ENCODE data around the gene TP53INP2.

The TP53INP2 gene

DNA sequence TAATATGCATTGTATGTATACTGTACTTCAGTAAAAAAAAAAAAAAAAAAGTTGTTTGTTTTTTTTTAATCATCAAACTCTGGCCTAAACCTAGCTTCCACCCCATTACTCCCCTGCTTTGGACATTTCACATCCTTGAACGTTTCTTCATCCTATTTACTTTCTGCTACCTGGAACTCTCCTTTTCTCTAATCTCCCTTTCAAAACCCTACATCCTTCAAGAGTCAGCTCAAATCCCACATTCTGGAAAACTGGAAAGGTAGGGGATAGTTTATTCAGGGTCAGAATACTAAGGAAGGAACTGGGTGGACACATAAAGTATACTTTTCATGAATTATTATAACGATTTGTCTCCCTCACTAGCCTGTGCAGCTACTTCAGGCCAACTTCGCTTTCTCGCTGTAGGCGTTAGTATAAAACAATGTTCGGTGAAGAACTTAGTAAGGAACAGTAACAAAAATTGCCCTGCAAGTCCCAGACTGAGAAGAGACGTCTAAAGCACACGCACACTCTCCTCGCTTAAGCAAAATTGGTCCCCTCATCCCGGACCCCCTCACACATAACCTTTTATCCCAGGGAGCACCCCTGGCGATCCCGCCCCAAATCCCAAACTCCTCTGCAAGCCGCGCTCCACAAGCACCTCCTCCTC lies 28.0 kb upstream of the TP53INP2 start:
- TF ChIP-seq, protein P1, sequence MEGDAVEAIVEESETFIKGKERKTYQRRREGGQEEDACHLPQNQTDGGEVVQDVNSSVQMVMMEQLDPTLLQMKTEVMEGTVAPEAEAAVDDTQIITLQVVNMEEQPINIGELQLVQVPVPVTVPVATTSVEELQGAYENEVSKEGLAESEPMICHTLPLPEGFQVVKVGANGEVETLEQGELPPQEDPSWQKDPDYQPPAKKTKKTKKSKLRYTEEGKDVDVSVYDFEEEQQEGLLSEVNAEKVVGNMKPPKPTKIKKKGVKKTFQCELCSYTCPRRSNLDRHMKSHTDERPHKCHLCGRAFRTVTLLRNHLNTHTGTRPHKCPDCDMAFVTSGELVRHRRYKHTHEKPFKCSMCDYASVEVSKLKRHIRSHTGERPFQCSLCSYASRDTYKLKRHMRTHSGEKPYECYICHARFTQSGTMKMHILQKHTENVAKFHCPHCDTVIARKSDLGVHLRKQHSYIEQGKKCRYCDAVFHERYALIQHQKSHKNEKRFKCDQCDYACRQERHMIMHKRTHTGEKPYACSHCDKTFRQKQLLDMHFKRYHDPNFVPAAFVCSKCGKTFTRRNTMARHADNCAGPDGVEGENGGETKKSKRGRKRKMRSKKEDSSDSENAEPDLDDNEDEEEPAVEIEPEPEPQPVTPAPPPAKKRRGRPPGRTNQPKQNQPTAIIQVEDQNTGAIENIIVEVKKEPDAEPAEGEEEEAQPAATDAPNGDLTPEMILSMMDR (IDR thresholded peaks at IDR 0.05; ENCODE audit: control insufficient read depth, extremely low read depth, insufficient read depth) = no peak
- H3K4me3 ChIP-seq (ENCODE audit: low read depth, low read length) = peak overlapping the region; percentile 80
- DNase-seq (ENCODE audit: low read depth) = no peak

DNA sequence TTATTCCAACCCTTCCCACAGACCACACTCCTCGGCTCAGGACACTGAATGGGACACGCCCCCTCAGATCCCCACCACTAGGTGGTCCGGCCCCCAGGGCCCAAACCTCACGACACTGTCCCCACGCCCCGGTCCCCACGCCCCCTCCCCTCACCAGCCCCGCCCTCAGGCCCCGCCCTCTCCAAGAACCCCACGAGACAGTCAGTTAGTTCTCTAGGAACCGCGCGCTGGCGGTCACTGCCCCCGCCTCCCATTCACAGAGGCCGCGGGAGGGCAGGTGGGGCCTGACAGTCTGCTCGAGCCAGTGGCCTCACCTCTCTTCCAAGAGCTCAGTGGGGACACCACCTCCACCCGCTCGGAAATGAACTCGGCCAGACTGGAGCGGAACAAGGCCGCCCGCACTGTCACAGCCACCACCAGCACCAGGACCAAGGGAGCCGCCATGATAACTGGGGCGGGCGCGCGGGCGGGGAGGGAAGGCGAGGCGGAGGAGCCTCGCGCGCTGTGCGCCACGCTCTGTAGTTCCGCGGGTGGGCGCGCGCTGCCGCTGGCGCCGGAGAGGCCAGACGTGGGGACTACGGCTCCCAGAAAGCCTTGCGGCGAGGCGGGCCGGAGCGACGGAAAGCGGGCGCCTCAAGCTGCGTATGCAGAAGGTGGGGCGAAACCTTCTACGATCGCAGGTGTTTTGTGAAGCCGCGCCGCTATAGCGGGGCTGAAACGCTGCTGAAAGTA lies 27.3 kb upstream of the TP53INP2 start, which contains the start of gene PIGU:
Gene PIGU, minus strand, starts transcription at position 451 of the 732 bp plus-strand sequence. Its CDS starts 7 bp downstream, at position 444.
- peak within 1 kb of the TSS; percentile 80 for H3K4me3 ChIP-seq (ENCODE audit: low read depth, low read length)
- DNase-seq (ENCODE audit: low read depth) = peak; percentile 88
- TF ChIP-seq, protein P1 (IDR thresholded peaks at IDR 0.05; ENCODE audit: control insufficient read depth, extremely low read depth, insufficient read depth) = peak; percentile 16; the same call in 1 of the 2 replicates

DNA sequence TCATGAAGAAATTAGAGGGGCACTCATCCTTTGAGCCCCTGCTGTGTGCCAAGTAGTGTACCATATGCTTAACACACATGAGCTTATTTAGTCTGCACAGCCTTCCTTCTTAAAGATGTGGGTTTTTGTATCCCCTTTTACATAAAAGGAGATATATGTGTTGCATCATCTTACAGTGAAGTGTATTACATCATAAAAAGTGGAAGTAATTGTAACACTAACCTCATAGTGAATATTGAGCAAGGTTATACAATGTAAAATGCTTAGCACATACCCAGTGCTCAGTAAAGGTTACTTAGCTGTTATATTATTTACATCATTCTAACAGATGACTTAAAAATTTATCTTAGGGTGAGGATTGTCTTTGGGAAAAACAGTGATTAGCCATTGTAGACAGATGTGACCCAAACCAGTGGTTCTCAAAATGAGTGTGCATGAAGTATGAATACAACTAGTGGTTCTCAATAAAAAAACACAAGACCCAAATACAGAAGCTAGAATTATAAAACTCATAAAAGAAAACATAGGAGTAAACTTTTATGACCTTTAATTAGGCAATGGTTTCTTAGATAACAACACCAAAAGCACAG lies 23.5 kb upstream of the TP53INP2 start:
- TF ChIP-seq, protein P1 (IDR thresholded peaks at IDR 0.05; ENCODE audit: control insufficient read depth, extremely low read depth, insufficient read depth) = no peak
- H3K4me3 ChIP-seq (ENCODE audit: low read depth, low read length) = no peak overlapping the region
- no peak for DNase-seq (ENCODE audit: low read depth)

DNA sequence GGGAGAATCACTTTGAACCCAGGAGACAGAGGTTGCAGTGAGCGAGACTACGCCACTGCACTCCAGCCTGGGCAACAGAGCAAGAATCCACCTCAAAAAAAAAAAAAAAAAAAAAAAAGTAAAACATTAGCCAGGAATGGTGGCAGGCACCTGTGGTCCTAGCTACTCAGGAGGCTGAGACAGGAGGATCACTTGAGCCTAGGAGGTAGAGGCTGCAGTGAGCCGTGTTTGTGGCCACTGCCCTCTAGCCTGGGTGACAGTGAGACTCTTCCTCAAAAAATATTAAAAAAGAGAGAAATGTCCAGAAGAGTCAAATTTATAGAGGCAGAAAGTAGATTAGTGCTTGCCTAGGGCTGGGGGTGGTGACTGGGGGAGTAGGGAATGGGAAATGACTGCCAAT lies 20.5 kb upstream of the TP53INP2 start:
- H3K4me3 ChIP-seq (ENCODE audit: low read depth, low read length) = no peak overlapping the region
- no peak for DNase-seq (ENCODE audit: low read depth)
- TF ChIP-seq, protein P1 (IDR thresholded peaks at IDR 0.05; ENCODE audit: control insufficient read depth, extremely low read depth, insufficient read depth) = no peak

DNA sequence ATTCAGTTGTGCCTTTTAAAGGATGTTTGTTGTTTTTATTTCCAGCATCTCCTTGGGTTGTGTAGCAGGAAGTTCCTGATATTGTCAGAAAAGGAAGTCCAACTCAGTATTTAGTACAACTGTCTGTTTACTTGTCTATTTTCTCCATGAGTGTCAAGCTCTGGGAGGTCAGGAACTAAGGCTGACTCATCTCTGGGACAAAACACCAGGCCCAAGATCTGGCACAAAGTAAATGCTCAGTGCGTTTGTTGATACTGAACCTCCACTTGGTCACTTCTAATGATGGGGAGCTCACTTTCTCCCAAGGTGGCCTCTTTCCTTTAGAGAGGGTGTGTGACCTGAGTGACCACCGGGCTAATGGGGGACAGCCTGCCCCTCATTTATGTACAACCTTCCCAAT lies 14.7 kb upstream of the TP53INP2 start:
- DNase-seq (ENCODE audit: low read depth) = no peak
- H3K4me3 ChIP-seq (ENCODE audit: low read depth, low read length) = no peak overlapping the region
- TF ChIP-seq, protein P1 (IDR thresholded peaks at IDR 0.05; ENCODE audit: control insufficient read depth, extremely low read depth, insufficient read depth) = no peak

DNA sequence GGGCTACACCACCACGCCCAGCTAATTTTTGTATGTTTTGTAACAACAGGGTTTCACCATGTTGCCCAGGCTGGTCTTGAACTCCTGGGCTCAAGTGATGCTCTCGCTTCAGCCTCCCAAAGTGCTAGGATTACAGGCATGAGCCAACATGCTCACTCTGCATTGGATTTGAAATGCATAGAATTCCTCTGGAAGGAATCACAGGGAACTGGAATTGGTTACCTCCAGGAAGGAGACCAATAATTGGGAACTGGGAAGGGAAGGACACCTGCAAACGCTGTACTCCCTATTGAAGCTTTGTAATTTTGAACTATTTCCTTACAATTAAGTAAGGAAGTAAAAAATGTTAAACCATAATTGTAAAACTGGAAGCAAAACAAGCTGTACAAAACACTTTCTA lies 12.3 kb upstream of the TP53INP2 start:
- no peak overlapping the region for H3K4me3 ChIP-seq (ENCODE audit: low read depth, low read length)
- DNase-seq (ENCODE audit: low read depth) = no peak
- TF ChIP-seq, protein P1 (IDR thresholded peaks at IDR 0.05; ENCODE audit: control insufficient read depth, extremely low read depth, insufficient read depth) = no peak

Data from LNCaP clone FGC (cell line).